GM21717 (cell line): Measurements from ENCODE around the gene DYNC2H1.
"Not testable (repeated sequence)": the region's sequence is repeated elsewhere in the genome, so short reads cannot be mapped to it uniquely, and the experiment has no call there.

Source experiments
- ATAC-seq: cut with Tn5 transposase; IDR thresholded peaks from one replicate; pipeline ENCODE4 v1.9.1; 2021; ENCODE audit warnings: mild to moderate bottlenecking, moderate library complexity; ENCODE audit not compliant: unreplicated experiment

DYNC2H1 gene

GRCh38 chr11:103141986-103142385 lies 32.8 kb downstream of the DYNC2H1 start:
- not testable (repeated sequence) for ATAC-seq

- ATAC-seq, result no peak
These were observed 38.4 kb downstream of the DYNC2H1 start for GRCh38 chr11:103147627-103148026.

GRCh38 chr11:103157542-103157941 lies 48.3 kb downstream of the DYNC2H1 start:
- ATAC-seq, result no peak

DNA sequence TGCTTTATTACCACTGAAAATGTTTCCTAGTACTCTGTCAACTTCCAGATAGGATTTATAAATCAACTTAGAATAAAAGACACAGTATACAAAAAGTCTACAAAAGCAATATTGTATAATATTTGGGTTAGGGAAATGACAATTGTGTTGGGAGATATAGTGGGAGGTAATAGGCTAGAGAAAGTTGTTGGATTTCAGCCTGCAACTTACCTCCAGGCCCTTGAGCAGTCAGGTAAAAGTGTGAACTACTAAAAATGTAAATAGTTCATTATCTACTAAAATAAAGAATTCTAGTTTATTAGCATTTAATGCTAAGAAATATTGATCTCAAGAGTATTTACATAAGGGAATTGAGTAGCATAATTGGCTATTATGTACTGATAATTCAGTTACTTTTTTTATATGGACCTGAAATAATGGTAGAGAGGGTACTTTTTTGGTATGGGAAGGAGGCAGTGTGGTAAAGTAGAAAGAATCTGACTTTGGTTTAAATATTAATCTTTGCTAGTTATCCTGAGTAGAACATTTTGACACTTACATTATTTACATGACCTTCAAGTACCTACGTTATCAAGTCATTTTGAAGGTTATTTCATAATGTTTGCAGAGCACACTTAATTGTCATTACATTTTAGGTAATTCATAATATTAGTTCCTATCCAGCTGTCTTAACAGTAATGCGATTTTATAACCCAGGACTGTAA lies 55.0 kb downstream of the DYNC2H1 start:
- no peak for ATAC-seq

DNA sequence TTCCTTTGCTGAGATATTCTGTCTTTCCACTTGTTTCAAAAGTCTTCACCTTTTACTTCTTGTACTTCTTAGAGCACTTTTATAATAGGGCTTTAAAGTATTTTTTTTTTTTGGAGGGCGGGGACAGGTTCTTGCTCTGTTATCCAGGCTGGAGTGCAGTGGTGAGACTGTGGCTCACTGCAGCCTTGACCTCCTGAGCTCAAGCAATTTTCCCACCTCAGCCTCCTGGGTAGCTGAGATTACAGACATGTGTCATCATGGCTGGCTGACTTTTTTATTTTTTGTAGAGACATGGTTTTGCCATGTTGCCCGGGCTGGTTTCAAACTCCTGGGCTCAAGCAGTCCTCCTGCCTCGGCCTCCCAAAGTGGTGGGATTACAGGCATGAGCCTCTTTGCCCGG lies 57.9 kb downstream of the DYNC2H1 start:
- ATAC-seq, result no peak

DNA sequence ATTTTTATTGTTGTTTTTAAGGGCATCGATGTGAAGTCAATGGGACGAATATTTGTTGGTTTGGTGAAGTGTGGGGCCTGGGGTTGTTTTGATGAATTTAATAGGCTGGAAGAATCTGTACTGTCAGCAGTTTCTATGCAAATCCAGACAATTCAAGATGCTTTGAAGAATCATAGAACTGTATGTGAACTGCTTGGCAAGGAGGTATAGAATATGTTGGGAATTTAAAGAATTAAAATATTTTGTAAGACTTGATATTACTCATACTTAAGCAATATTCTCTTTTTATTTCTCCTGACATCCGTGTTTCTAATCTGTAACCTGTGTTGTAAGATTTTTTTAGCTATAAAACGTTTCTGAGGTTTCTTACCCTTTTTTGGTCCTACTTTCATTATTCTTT lies 61.6 kb downstream of the DYNC2H1 start:
- no peak for ATAC-seq

DNA sequence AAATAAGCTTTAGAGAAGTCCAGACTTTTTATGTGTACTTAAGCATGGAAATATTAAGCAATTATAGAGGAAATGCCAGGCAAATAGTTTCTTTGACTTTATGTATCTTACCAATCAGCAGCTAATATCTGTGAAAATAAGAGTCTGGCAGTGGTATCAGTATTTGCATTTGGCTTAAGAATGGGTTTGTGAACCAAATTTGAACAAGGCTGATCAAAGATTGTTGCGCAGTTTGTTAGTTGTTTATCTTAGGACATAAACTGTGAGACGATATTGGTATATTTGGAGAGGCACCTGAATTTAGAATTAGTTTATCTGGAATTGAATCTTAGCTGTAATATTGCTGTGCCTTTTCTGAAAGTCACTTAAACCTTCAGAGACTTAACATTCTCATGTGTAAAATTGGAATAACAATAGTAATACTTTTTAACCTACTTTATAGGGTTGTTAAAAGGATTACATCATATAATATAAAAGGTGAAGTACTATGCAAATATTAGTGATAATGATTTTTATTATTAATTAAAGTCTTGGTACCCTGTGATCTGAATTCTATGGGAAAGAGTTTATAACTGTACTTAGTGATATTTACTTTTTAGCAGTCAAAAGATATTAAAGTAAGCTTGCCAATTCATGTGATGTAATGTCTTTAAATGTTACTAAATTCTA lies 66.4 kb downstream of the DYNC2H1 start:
- ATAC-seq, result no peak

DNA sequence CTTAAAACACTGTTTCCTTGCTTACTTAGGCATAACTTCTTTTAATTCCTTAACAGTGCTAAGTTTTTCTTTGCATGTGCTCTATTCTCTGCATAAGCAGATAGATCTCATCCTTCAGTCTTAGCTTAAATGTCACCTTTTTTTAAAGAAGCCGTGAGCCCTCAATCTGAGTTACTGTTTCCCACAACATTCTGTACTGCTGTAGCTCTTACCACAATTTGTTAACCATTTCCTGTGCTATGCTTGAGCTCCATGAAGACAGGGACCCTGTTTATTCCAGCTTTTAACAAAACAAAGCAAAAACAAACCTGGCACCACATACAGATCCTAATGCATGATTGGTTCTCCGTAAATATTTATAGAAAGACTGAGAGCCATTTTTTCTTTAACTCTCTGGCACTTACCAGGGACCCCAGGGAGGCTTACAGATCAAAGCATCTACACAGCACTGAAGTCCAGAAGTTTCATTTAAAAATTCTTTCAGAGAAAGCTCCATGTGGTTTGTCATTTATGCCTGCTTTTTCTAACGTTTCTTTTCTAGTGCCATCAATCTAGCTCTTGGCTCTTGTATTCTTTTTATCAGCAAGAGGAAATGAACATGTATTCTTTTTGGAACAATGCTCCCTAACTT lies 74.9 kb downstream of the DYNC2H1 start:
- no peak for ATAC-seq

- no peak for ATAC-seq
These were observed 92.9 kb downstream of the DYNC2H1 start for GRCh38 chr11:103202048-103202651.

GRCh38 chr11:103210543-103210942 lies 101.3 kb downstream of the DYNC2H1 start:
- ATAC-seq, result no peak

DNA sequence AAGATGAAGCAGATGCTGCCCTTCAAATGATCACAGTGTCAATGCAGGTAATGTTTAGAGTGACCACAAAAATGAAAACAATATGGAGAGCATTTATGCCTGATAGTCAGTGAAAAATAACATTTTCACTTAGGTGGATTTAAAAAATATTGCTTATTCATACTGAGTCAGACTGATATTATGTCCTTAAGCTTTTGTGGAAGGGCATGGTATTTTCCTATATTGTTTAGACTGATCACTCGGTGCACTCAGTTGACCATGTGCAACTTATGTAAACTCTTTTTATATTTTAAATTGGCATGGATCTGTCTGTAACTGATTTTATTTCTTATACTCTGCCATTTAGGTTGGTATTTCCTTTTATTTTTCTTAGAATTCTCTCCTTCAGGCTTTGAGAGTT lies 106.6 kb downstream of the DYNC2H1 start:
- no peak for ATAC-seq

DNA sequence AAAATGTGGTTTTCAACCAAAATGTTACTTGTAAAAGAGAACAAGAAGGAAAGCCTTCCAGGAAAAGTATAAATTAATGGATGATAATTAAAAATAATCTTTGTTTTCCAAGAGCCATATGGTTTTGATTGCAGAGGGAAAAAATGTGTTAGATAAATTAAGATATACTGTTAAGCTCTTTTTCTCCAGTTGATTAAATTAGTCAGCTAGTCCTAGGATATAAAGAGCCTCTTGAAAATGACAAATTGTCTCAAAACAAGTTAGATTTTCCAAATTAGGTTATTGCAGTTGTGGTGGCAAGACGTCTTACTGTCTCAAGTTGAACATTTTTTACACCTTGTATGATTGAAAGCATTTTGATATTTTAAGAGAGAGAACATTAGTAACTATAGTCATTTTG lies 110.9 kb downstream of the DYNC2H1 start:
- no peak for ATAC-seq

DNA sequence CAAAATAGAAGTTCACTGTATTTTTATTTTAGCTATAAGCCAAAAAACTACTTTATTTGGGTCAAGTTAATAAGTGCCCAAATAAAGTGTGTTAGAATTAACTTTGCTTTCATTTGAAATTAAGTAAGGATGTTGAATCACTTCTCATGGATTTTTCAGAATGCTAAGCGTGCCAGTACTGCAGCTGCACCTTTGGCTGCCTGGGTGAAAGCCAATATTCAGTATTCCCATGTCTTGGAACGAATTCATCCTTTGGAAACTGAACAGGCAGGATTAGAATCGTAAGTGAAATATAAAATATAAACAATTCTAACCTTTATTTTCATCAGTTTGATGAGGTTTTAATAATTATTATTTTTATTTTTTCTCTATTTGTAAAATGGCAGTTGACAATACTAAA lies 113.6 kb downstream of the DYNC2H1 start:
- no peak for ATAC-seq

- ATAC-seq, result no peak
These were observed 119.6 kb downstream of the DYNC2H1 start for GRCh38 chr11:103228807-103229206.

GRCh38 chr11:103234974-103235373 lies 125.7 kb downstream of the DYNC2H1 start:
- no peak for ATAC-seq

DNA sequence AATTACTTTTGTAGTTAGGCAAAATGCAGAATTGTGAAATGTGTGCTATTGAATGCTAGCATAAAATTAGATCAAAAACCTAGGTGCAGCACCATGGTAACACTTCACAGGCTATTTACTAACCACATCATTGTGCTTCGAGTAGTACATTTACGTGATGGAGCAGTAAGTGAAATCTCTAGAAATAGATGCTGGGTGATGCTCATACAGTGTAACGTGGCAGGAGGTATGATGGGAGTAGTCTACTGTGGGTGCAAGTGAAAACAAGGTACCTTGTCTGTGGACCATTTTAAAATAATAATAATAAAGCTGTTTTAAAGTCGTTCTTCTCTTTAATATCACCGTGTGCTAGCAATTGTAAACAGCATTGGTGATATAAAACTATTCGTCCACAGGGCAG lies 132.3 kb downstream of the DYNC2H1 start:
- no peak for ATAC-seq

DNA sequence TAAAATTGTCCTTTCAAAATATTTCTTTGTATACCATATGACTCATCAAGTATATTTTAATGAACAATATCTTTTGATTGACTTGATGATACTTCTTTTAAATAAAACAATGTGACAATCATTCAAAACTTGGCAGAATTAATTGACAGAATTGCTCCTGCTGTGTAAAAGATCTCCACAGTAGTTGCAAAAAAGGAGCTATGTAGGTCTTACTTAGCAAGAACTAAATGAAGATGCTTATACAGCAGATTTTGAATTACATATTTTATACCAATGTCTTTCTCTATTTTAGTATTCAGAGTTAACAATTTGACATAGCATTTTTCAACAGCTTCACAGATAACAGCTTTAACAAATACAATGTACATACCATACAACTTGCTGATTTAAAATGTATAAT lies 144.9 kb downstream of the DYNC2H1 start:
- no peak for ATAC-seq

- no peak for ATAC-seq
These were observed 148.1 kb downstream of the DYNC2H1 start for GRCh38 chr11:103257360-103257759.

GRCh38 chr11:103266167-103266831 lies 157.1 kb downstream of the DYNC2H1 start:
- no peak for ATAC-seq

- no peak for ATAC-seq
These were observed 163.7 kb downstream of the DYNC2H1 start for GRCh38 chr11:103272876-103273275.

DNA sequence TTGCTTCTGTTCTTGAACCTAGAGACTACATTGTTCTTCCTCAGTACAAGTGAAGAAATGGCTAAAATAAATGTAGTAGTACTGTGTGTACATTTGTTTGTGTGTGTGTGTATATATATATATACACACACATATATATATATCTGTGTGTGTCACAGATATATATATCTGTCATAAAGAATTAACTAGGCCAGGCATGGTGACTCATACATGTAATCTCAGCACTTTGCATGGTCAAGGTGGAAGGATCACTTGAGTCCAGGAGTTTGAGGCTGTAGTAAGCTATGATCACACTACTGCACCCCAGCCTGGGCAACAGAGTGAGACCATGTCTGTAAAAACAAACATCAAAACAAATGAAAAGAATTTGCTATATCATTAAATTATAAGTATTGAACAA lies 164.8 kb downstream of the DYNC2H1 start:
- ATAC-seq, result no peak
